ENCODE results near the gene RELA.

- TF ChIP-seq, protein P1, sequence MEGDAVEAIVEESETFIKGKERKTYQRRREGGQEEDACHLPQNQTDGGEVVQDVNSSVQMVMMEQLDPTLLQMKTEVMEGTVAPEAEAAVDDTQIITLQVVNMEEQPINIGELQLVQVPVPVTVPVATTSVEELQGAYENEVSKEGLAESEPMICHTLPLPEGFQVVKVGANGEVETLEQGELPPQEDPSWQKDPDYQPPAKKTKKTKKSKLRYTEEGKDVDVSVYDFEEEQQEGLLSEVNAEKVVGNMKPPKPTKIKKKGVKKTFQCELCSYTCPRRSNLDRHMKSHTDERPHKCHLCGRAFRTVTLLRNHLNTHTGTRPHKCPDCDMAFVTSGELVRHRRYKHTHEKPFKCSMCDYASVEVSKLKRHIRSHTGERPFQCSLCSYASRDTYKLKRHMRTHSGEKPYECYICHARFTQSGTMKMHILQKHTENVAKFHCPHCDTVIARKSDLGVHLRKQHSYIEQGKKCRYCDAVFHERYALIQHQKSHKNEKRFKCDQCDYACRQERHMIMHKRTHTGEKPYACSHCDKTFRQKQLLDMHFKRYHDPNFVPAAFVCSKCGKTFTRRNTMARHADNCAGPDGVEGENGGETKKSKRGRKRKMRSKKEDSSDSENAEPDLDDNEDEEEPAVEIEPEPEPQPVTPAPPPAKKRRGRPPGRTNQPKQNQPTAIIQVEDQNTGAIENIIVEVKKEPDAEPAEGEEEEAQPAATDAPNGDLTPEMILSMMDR (IDR thresholded peaks at IDR 0.05; ENCODE audit: insufficient read depth, low read depth, low read length) = no peak
- no peak for TF ChIP-seq EZH2 (IDR thresholded peaks at IDR 0.05; ENCODE audit: insufficient read depth, low read length)
These were observed 17.9 kb downstream of the RELA start for GRCh38 chr11:65644837-65645236.
